Tibial nerve (tissue), 4 donors: ENCODE data around the gene UCHL5. TPM values are rescaled to one million over a fixed set of nuclear protein-coding genes. Genes with fewer than 3 reads are reported as not detected.

Experiments used
- DNase-seq, 2 donors: peaks; one replicate each; pipeline ENCODE4 v3.0.0-alpha.2; 2019; ENCODE audit warnings: low spot score in 2 of 2
- H3K27ac ChIP-seq, 4 donors: fragments of 200-600 bp; sonication (generic) in 3 of 4; one replicate each; pipeline ENCODE4 v1.5.1; 2017 to 2019; ENCODE audit warnings: mild to moderate bottlenecking in 1 of 4
- H3K27me3 ChIP-seq, 2 donors: fragments of 200-600 bp; sonication (generic) in 1 of 2; one replicate each; pipeline versions ENCODE4 v1.5.1 to v1.6.0; 2017 to 2019
- H3K36me3 ChIP-seq, 3 donors: fragments of 200-600 bp; sonication (generic); one replicate each; pipeline ENCODE4 v1.5.1; 2018 to 2019
- H3K4me1 ChIP-seq, 4 donors: fragments of 200-600 bp; sonication (generic) in 3 of 4; one replicate each; pipeline ENCODE4 v1.5.1; 2017 to 2019
- H3K4me3 ChIP-seq, 4 donors: fragments of 200-600 bp; sonication (generic) in 3 of 4; one replicate each; pipeline ENCODE4 v1.5.1; 2017 to 2019; ENCODE audit warnings: mild to moderate bottlenecking in 1 of 4, moderate library complexity in 1 of 4
- H3K9me3 ChIP-seq, 4 donors: fragments of 200-600 bp; sonication (generic) in 3 of 4; one replicate each; pipeline ENCODE4 v1.5.1; 2017 to 2019
- CTCF ChIP-seq, 5 experiments: fragments of 200-600 bp in 3 of 5; fragments of 450-650 bp in 2 of 5; sonication (generic) in 3 of 5; IDR thresholded peaks; one replicate each; pipeline ENCODE4 v1.5.1; 2016 to 2019; ENCODE audit warnings: antibody characterized with exemption in 5 of 5, mild to moderate bottlenecking in 3 of 5, moderate library complexity in 2 of 5
- EP300 ChIP-seq, 2 donors: sonication (generic); formaldehyde crosslinking; IDR thresholded peaks; one replicate each; pipeline ENCODE4 v1.6.1; 2017; ENCODE audit warnings: antibody characterized with exemption in 2 of 2, mild to moderate bottlenecking in 1 of 2
- POLR2A ChIP-seq, 2 donors: fragments of 450-650 bp; IDR thresholded peaks; one replicate each; pipeline ENCODE4 v1.6.1; 2017; ENCODE audit warnings: antibody characterized with exemption in 2 of 2, mild to moderate bottlenecking in 2 of 2, moderate library complexity in 2 of 2
- WGBS, 2 donors: methylation state at CpG; one replicate each; pipeline ENCODE4 v1.1.5; 2018; 5-methylcytosine and 5-hydroxymethylcytosine counted together
- total RNA-seq, 4 donors: library from RNA; depleted of rRNA; stranded (reverse); fragments of >200 nt; gene quantifications; one replicate each; pipeline ENCODE4 v1.1.0, GENCODE V29; 2016

Gene UCHL5
- total RNA-seq, 4 donors from 2014 or later, result 22.2 to 50.0 (median 29.0) TPM

- Histone ChIP-seq H3K4me3 (no peak overlapping the region), H3K27me3 (no peaks in the 10 kb centered on the region), H3K36me3 (peaks cover 0 to 7% (median 0%) of the 10 kb centered on the region in 3 donors), H3K9me3 (no peaks in the 10 kb centered on the region), H3K27ac (no peak overlapping the region), H3K4me1 (no peaks in the 10 kb centered on the region)
- no peak for DNase-seq
- WGBS, 2 donors, result 87 to 97% methylated on average over 12 to 13 of the region's 13 CpGs
- TF ChIP-seq CTCF (IDR thresholded peaks at IDR 0.05) (no peak), POLR2A (IDR thresholded peaks at IDR 0.05) (no peak), EP300 (IDR thresholded peaks at IDR 0.05) (no peak)
These were observed 79.6 kb downstream of the UCHL5 start for GRCh38 chr1:192979542-192979941.

- whole genome bisulfite sequencing, 2 donors, result 61 to 80% methylated on average over 8 of the region's 8 CpGs
- H3K27me3 ChIP-seq, result no peaks in the 10 kb centered on the region
These were observed 80.9 kb downstream of the UCHL5 start for GRCh38 chr1:192978195-192978710.

GRCh38 chr1:192977089-192977706, 82.0 kb downstream of the UCHL5 start:
- Histone ChIP-seq H3K4me1 (no peaks in the 10 kb centered on the region), H3K4me3 (no peak overlapping the region), H3K27ac (no peak overlapping the region), H3K27me3 (no peaks in the 10 kb centered on the region), H3K9me3 (no peaks in the 10 kb centered on the region), H3K36me3 (peaks cover 0 to 7% (median 0%) of the 10 kb centered on the region in 3 donors)
- TF ChIP-seq POLR2A (IDR thresholded peaks at IDR 0.05) (no peak), CTCF (IDR thresholded peaks at IDR 0.05) (no peak), EP300 (IDR thresholded peaks at IDR 0.05) (no peak)
- DNase-seq, result no peak
- 64 to 75% methylated on average over 8 of the region's 8 CpGs for WGBS, 2 donors

More at GRCh38 chr1:192978195-192978710, 80.9 kb downstream of the UCHL5 start:
- H3K9me3 ChIP-seq, result no peaks in the 10 kb centered on the region
- no peaks in the 10 kb centered on the region for H3K4me1 ChIP-seq
- no peak overlapping the region for H3K4me3 ChIP-seq
- DNase-seq, result no peak
- peaks cover 0 to 7% (median 0%) of the 10 kb centered on the region in 3 donors for H3K36me3 ChIP-seq
- TF ChIP-seq POLR2A (IDR thresholded peaks at IDR 0.05), result no peak
- no peak for TF ChIP-seq CTCF (IDR thresholded peaks at IDR 0.05)
- TF ChIP-seq EP300 (IDR thresholded peaks at IDR 0.05), result no peak
- H3K27ac ChIP-seq, result no peak overlapping the region

GRCh38 chr1:192976576-192976975, 82.6 kb downstream of the UCHL5 start:
- H3K9me3 ChIP-seq, result no peaks in the 10 kb centered on the region
- TF ChIP-seq CTCF (IDR thresholded peaks at IDR 0.05) (no peak), EP300 (IDR thresholded peaks at IDR 0.05) (no peak), POLR2A (IDR thresholded peaks at IDR 0.05) (no peak)
- no peak overlapping the region for H3K4me3 ChIP-seq
- peaks cover 0 to 7% (median 0%) of the 10 kb centered on the region in 3 donors for H3K36me3 ChIP-seq
- H3K4me1 ChIP-seq, result no peaks in the 10 kb centered on the region
- no peak overlapping the region for H3K27ac ChIP-seq
- H3K27me3 ChIP-seq, result no peaks in the 10 kb centered on the region
- 27 to 31% methylated on average over 2 of the region's 2 CpGs for WGBS, 2 donors
- DNase-seq, result no peak

- H3K27me3 ChIP-seq, result no peaks in the 10 kb centered on the region
- no peak overlapping the region for H3K27ac ChIP-seq
- no peak overlapping the region for H3K4me3 ChIP-seq
- no peak for DNase-seq
- H3K36me3 ChIP-seq, result peaks cover 0 to 3% (median 0%) of the 10 kb centered on the region in 3 donors
- no peaks in the 10 kb centered on the region for H3K9me3 ChIP-seq
- no peaks in the 10 kb centered on the region for H3K4me1 ChIP-seq
- no peak for TF ChIP-seq CTCF (IDR thresholded peaks at IDR 0.05)
- no peak for TF ChIP-seq POLR2A (IDR thresholded peaks at IDR 0.05)
- TF ChIP-seq EP300 (IDR thresholded peaks at IDR 0.05), result no peak
These were observed 84.5 kb downstream of the UCHL5 start for GRCh38 chr1:192974701-192975100.
